Measurements from ENCODE around the gene ZBTB24. TPM values are rescaled to one million over a fixed set of nuclear protein-coding genes. Genes with fewer than 3 reads are reported as not detected.
A peak's percentile ranks its signal among the peaks of the same experiment; 100 is the strongest.

Gene ZBTB24
- total RNA-seq, 3 donors from 2014 or later: 6.5 to 7.7 (median 6.9) TPM

- peaks cover 9% of the 10 kb centered on the region for H3K4me1 ChIP-seq (ENCODE audit: low read depth)
- no peak for ATAC-seq
- H3K36me3 ChIP-seq (ENCODE audit: low read depth): no peaks in the 10 kb centered on the region
- TF ChIP-seq CTCF (IDR thresholded peaks at IDR 0.05): no peak
- H3K9me3 ChIP-seq: no peaks in the 10 kb centered on the region
- intact Hi-C loops (cut with DNase I, micrococcal nuclease): no loop called here
- no peak overlapping the region for H3K4me3 ChIP-seq
- DNase-seq: no peak
These were observed 31.6 kb downstream of the ZBTB24 start for GRCh38 chr6:109451376-109451775.

GRCh38 chr6:109450801-109451200 is 32.2 kb downstream of the ZBTB24 start:
- H3K9me3 ChIP-seq: no peaks in the 10 kb centered on the region
- H3K4me3 ChIP-seq: no peak overlapping the region
- ATAC-seq: no peak
- peaks cover 12% of the 10 kb centered on the region for H3K4me1 ChIP-seq (ENCODE audit: low read depth)
- TF ChIP-seq CTCF (IDR thresholded peaks at IDR 0.05): no peak
- no peaks in the 10 kb centered on the region for H3K36me3 ChIP-seq (ENCODE audit: low read depth)
- intact Hi-C loops (cut with DNase I, micrococcal nuclease): no loop called here
- no peak for DNase-seq

- no peaks in the 10 kb centered on the region for H3K36me3 ChIP-seq (ENCODE audit: low read depth)
- DNase-seq (peak in 1 of 3 donors; percentile 76), ATAC-seq (peak; percentile 31)
- TF ChIP-seq CTCF (IDR thresholded peaks at IDR 0.05): no peak
- peaks cover 14% of the 10 kb centered on the region for H3K4me1 ChIP-seq (ENCODE audit: low read depth)
- H3K4me3 ChIP-seq: no peak overlapping the region
- intact Hi-C loops (cut with DNase I, micrococcal nuclease): no loop called here
- no peaks in the 10 kb centered on the region for H3K9me3 ChIP-seq
These were observed 33.0 kb downstream of the ZBTB24 start for GRCh38 chr6:109449795-109450673.

GRCh38 chr6:109449064-109449794 is 33.8 kb downstream of the ZBTB24 start:
- intact Hi-C loops (cut with DNase I, micrococcal nuclease): no loop called here
- ATAC-seq (no peak), DNase-seq (no peak)
- no peak overlapping the region for H3K4me3 ChIP-seq
- H3K36me3 ChIP-seq (ENCODE audit: low read depth): no peaks in the 10 kb centered on the region
- peaks cover 13% of the 10 kb centered on the region for H3K4me1 ChIP-seq (ENCODE audit: low read depth)
- no peak for TF ChIP-seq CTCF (IDR thresholded peaks at IDR 0.05)
- H3K9me3 ChIP-seq: no peaks in the 10 kb centered on the region

GRCh38 chr6:109448615-109449014 is 34.4 kb downstream of the ZBTB24 start:
- DNase-seq: no peak
- Histone ChIP-seq H3K4me3 (no peak overlapping the region), H3K9me3 (no peaks in the 10 kb centered on the region), H3K36me3 (ENCODE audit: low read depth) (no peaks in the 10 kb centered on the region), H3K4me1 (ENCODE audit: low read depth) (peaks cover 9% of the 10 kb centered on the region)
- no peak for ATAC-seq
- intact Hi-C loops (cut with DNase I, micrococcal nuclease): no loop called here
- no peak for TF ChIP-seq CTCF (IDR thresholded peaks at IDR 0.05)

Measured in mucosa of descending colon (tissue), 3 donors.